Trophoblast cell (in vitro differentiated cells and primary cell): Measurements from ENCODE around the gene ASNSD1.

ENCODE experiments used
- DNase-seq, 2 donors: peaks; one replicate each; pipeline ENCODE4 v3.0.0-alpha.2; 2016
- H2AFZ ChIP-seq: 2 replicates; pipeline ENCODE4 v1.6.1; 2013; ENCODE audit warnings: low read length, moderate library complexity, mild to moderate bottlenecking; ENCODE audit not compliant: insufficient read depth, poor library complexity
- H2AK5ac ChIP-seq: 2 replicates; pipeline ENCODE4 v1.6.1; 2013; ENCODE audit warnings: mild to moderate bottlenecking, low read length
- H2BK120ac ChIP-seq: 2 replicates; pipeline ENCODE4 v1.6.1; 2013; ENCODE audit warnings: low read length, mild to moderate bottlenecking, moderate library complexity; ENCODE audit not compliant: insufficient read depth, poor library complexity
- H2BK12ac ChIP-seq: 2 replicates; pipeline ENCODE4 v1.6.1; 2013; ENCODE audit warnings: mild to moderate bottlenecking, low read length, moderate library complexity
- H2BK5ac ChIP-seq: 2 replicates; pipeline ENCODE4 v1.6.1; 2013; ENCODE audit warnings: low read length, low read depth, moderate library complexity, mild to moderate bottlenecking; ENCODE audit not compliant: poor library complexity
- H3K14ac ChIP-seq: 2 replicates; pipeline ENCODE4 v1.6.1; 2013; ENCODE audit warnings: mild to moderate bottlenecking, low read length
- H3K18ac ChIP-seq: 2 replicates; pipeline ENCODE4 v1.6.1; 2013; ENCODE audit warnings: mild to moderate bottlenecking, low read length
- H3K23ac ChIP-seq: 2 replicates; pipeline ENCODE4 v1.6.1; 2013; ENCODE audit warnings: low read length
- H3K27ac ChIP-seq: 2 replicates; pipeline ENCODE4 v1.5.1; 2013; ENCODE audit warnings: low read depth, mild to moderate bottlenecking, inconsistent platforms, low read length, moderate library complexity
- H3K27me3 ChIP-seq: 2 replicates; pipeline ENCODE4 v1.6.1; 2013; ENCODE audit warnings: inconsistent platforms, mild to moderate bottlenecking, low read length, moderate library complexity; ENCODE audit not compliant: insufficient read depth
- H3K36me3 ChIP-seq, 2 experiments: 1 replicate in 1 of 2; 2 replicates in 1 of 2; pipeline ENCODE4 v1.6.1; 2013; ENCODE audit warnings: low read length in 2 of 2, mild to moderate bottlenecking in 2 of 2, moderate library complexity in 1 of 2; ENCODE audit not compliant: insufficient read depth in 2 of 2, control insufficient read depth in 1 of 2
- H3K4ac ChIP-seq: 2 replicates; pipeline ENCODE4 v1.6.1; 2013; ENCODE audit warnings: low read depth, mild to moderate bottlenecking, low read length, moderate library complexity
- H3K4me1 ChIP-seq, 2 experiments: 1 replicate in 1 of 2; 2 replicates in 1 of 2; pipeline ENCODE4 v1.6.1; 2013; ENCODE audit warnings: low read length in 2 of 2, mild to moderate bottlenecking in 2 of 2, moderate library complexity in 1 of 2; ENCODE audit not compliant: insufficient read depth in 2 of 2, control insufficient read depth in 1 of 2
- H3K4me2 ChIP-seq: 2 replicates; pipeline ENCODE4 v1.6.1; 2013; ENCODE audit warnings: inconsistent platforms, mild to moderate bottlenecking, low read length, moderate library complexity
- H3K4me3 ChIP-seq: 2 replicates; pipeline ENCODE4 v1.5.1; 2013; ENCODE audit warnings: mild to moderate bottlenecking, low read depth, low read length, inconsistent platforms
- H3K79me1 ChIP-seq: one replicate; pipeline ENCODE4 v1.6.1; 2013; ENCODE audit warnings: low read length
- H3K79me2 ChIP-seq: 2 replicates; pipeline ENCODE4 v1.6.1; 2013; ENCODE audit warnings: low read length, mild to moderate bottlenecking; ENCODE audit not compliant: control insufficient read depth, insufficient read depth, poor library complexity
- H3K9ac ChIP-seq: 2 replicates; pipeline ENCODE4 v1.6.1; 2013; ENCODE audit warnings: mild to moderate bottlenecking, low read length
- H3K9me3 ChIP-seq: 2 replicates; pipeline ENCODE4 v1.6.1; 2013; ENCODE audit warnings: low read depth, mild to moderate bottlenecking, control low read depth, inconsistent platforms, low read length; ENCODE audit not compliant: insufficient read depth
- H4K12ac ChIP-seq: 2 replicates; pipeline ENCODE4 v1.6.1; 2013; ENCODE audit warnings: low read depth, mild to moderate bottlenecking, low read length, moderate library complexity
- H4K8ac ChIP-seq: 2 replicates; pipeline ENCODE4 v1.6.1; 2013; ENCODE audit warnings: low read depth, mild to moderate bottlenecking, low read length, moderate library complexity
- H4K91ac ChIP-seq: one replicate; pipeline ENCODE4 v1.6.1; 2013; ENCODE audit warnings: low read depth, mild to moderate bottlenecking, low read length, moderate library complexity
- WGBS: extraction: QIAGEN DNeasy Blood & Tissue Kit; methylation state at CpG from one replicate; pipeline ENCODE4 v1.1.7; 2013; ENCODE audit warnings: missing lambda C conversion rate; ENCODE audit not compliant: insufficient read length, insufficient coverage; ENCODE audit errors: extremely low coverage; 5-methylcytosine and 5-hydroxymethylcytosine counted together

The ASNSD1 gene

DNA sequence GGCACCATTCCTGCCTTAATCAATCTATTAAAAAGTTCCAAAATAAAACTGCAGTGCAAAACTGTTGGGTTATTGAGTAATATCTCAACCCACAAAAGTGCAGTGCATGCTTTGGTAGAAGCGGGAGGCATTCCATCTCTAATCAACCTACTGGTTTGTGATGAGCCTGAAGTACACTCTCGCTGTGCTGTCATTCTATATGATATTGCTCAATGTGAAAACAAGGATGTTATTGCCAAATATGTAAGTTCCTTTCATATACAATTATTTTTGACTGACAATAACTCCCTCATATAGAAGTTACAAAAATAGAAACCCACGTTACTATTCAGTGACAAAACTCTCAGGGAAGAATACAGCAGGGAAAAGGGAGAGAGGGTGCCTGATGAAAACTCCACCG lies 58.3 kb downstream of the ASNSD1 start:
- Histone ChIP-seq H3K79me1 (no peaks in the 10 kb centered on the region), H3K36me3 (no peaks in the 10 kb centered on the region), H3K4me1 (no peaks in the 10 kb centered on the region), H3K14ac (no peak overlapping the region), H3K79me2 (no peaks in the 10 kb centered on the region), H3K4me3 (no peak overlapping the region), H2BK12ac (no peak overlapping the region), H2AFZ (no peak overlapping the region), H2AK5ac (no peak overlapping the region), H3K18ac (no peak overlapping the region), H4K91ac (no peak overlapping the region), H3K27ac (no peak overlapping the region), H4K12ac (no peak overlapping the region), H2BK5ac (no peak overlapping the region), H3K4me2 (no peak overlapping the region), H3K27me3 (no peaks in the 10 kb centered on the region), H4K8ac (no peak overlapping the region), H2BK120ac (no peak overlapping the region), H3K9me3 (no peaks in the 10 kb centered on the region), H3K23ac (no peak overlapping the region), H3K4ac (no peak overlapping the region), H3K9ac (no peak overlapping the region)
- no CpG with 5 or more reads among the region's 4 CpGs for WGBS
- DNase-seq, result no peak
